A673 (cell line): ENCODE results near the gene TNFRSF12A. TPM values are rescaled to one million over a fixed set of nuclear protein-coding genes. Genes with fewer than 3 reads are reported as not detected.

Experiments used
- Bru-seq: library from RNA; stranded (reverse); fragments of 400-500 nt; gene quantifications from one replicate; lab custom pipeline; 2021; lab: Mats Ljungman, UMichigan
- BruChase-seq, 2 experiments: library from RNA; stranded (reverse); fragments of 400-500 nt; gene quantifications; one replicate each; lab custom pipeline; 2021; lab: Mats Ljungman, UMichigan
- BruUV-seq: library from RNA; stranded (reverse); fragments of 400-500 nt; replicated peaks from 2 replicates; lab custom pipeline; 2021; lab: Mats Ljungman, UMichigan
- CTCF ChIA-PET: fragments of 300-600 bp; sonication (Branson Sonifier 250); formaldehyde crosslinking; loops from one replicate; lab custom pipeline; 2022; ENCODE audit warnings: antibody characterized with exemption; lab: Charles Lee
- POLR2A ChIA-PET: fragments of 300-600 bp; sonication (Branson Sonifier 250); formaldehyde crosslinking; loops from one replicate; lab custom pipeline; 2022; ENCODE audit warnings: antibody characterized with exemption; ENCODE audit not compliant: low non-redundant PET; lab: Charles Lee
- DNase-seq: peaks from one replicate; pipeline ENCODE4 v3.0.0-alpha.2; 2015; ENCODE audit warnings: low spot score
- H3K27ac ChIP-seq: fragments of 200-600 bp; sonication (generic); 2 replicates; pipeline ENCODE4 v1.5.1; 2016; ENCODE audit warnings: mixed run types, low read depth, mild to moderate bottlenecking, mixed read lengths, antibody characterized with exemption, low read length; ENCODE audit not compliant: poor library complexity, severe bottlenecking
- H3K27me3 ChIP-seq: fragments of 200-600 bp; sonication (generic); replicated peaks from 2 replicates; pipeline ENCODE4 v1.6.1; 2017; ENCODE audit warnings: mixed run types, low read depth, mild to moderate bottlenecking, mixed read lengths, antibody characterized with exemption, low read length; ENCODE audit not compliant: insufficient read depth, poor library complexity
- H3K36me3 ChIP-seq: fragments of 200-600 bp; sonication (generic); 2 replicates; pipeline ENCODE4 v1.6.1; 2016; ENCODE audit warnings: mixed run types, mild to moderate bottlenecking, mixed read lengths, antibody characterized with exemption, low read length; ENCODE audit not compliant: insufficient read depth, poor library complexity, severe bottlenecking
- H3K4me1 ChIP-seq: fragments of 200-600 bp; sonication (generic); 2 replicates; pipeline ENCODE4 v1.6.1; 2017; ENCODE audit warnings: mixed run types, mild to moderate bottlenecking, mixed read lengths, antibody characterized with exemption, low read length; ENCODE audit not compliant: insufficient read depth, poor library complexity, severe bottlenecking
- H3K4me3 ChIP-seq: fragments of 200-600 bp; sonication (generic); 2 replicates; pipeline ENCODE4 v1.5.1; 2016; ENCODE audit warnings: low read depth, mixed run types, mild to moderate bottlenecking, mixed read lengths, low read length; ENCODE audit not compliant: poor library complexity, severe bottlenecking
- H3K9me3 ChIP-seq: fragments of 200-600 bp; sonication (generic); 2 replicates; pipeline ENCODE4 v1.6.1; 2016; ENCODE audit warnings: mixed run types, low read depth, mild to moderate bottlenecking, mixed read lengths, antibody characterized with exemption, low read length; ENCODE audit not compliant: poor library complexity, severe bottlenecking
- CTCF ChIP-seq: fragments of 300-800, 200-600 bp; sonication (generic); conservative IDR thresholded peaks from 2 replicates; pipeline ENCODE4 v1.5.1; 2017; ENCODE audit warnings: low read depth, mild to moderate bottlenecking, antibody characterized with exemption, low read length, moderate library complexity, mixed read lengths
- EZH2 ChIP-seq: fragments of 200-600 bp; sonication (generic); IDR thresholded peaks from 2 replicates; pipeline ENCODE4 v1.6.1; 2017; ENCODE audit warnings: borderline replicate concordance, low read depth, mild to moderate bottlenecking, mixed read lengths, antibody characterized with exemption, low read length; ENCODE audit not compliant: poor library complexity, severe bottlenecking
- intact Hi-C: fragments of 100-400 bp; cut with micrococcal nuclease; formaldehyde crosslinking; loops from one replicate; pipeline ENCODE4 v1.10.0; 2022; ENCODE audit not compliant: unreplicated experiment
- long read RNA-seq: library from polyadenylated mRNA; stranded (forward); transcript quantifications from one replicate; pipeline ENCODE4 v2.0.0, GENCODE V29; 2022
- total RNA-seq: library from RNA; stranded (reverse); gene quantifications from 2 replicates; pipeline ENCODE4 v1.2.3, GENCODE V29; 2021

The TNFRSF12A gene
- total RNA-seq, result 23.7 and 39.5 TPM in 2 replicates
- percentile 54 among the genes with signal in this experiment for Bru-seq, nascent RNA
- percentile 58 among the genes with signal in this experiment for BruChase-seq, experiment 1, labeled RNA remaining after a 2-hour chase
- BruChase-seq, experiment 2, labeled RNA remaining after a 6-hour chase, result percentile 62 among the genes with signal in this experiment
- long read RNA-seq, transcript TNFRSF12A-201 (4 exons, 1,033 nt), result major isoform, 37 of 48 reads
- long read RNA-seq, partial matches to known transcripts, result 1 of 48 reads
- long read RNA-seq, other reads (novel, unspliced or antisense), result 3 of 48 reads

- peak within 1 kb of the TSS; percentile 63 for H3K4me3 ChIP-seq
- no peaks in the 10 kb centered on the region for H3K9me3 ChIP-seq
- TF ChIP-seq EZH2 (no peak), CTCF (no peak)
- no TSS peak for BruUV-seq
- H3K4me1 ChIP-seq, result peaks cover 29% of the 10 kb centered on the region
- H3K27ac ChIP-seq, result peak within 1 kb of the TSS; percentile 97
- H3K36me3 ChIP-seq, result no peaks in the 10 kb centered on the region
- ChIA-PET POLR2A (interaction anchor here (0.6 kb wide), 1 partner anchor 8 kb away, joined by 8 read pairs; no protein-coding TSS in a partner anchor), CTCF (interaction anchor here (0.9 to 1.1 kb wide), 4 partner anchors 9 to 109 kb away, joined by 3 to 6 read pairs (median 4); no protein-coding TSS in a partner anchor)
- no peaks in the 10 kb centered on the region for H3K27me3 ChIP-seq
- intact Hi-C loops, result no loop called here
- DNase-seq, result peak; percentile 89
Observed at GRCh38 chr16:3020247-3020603, at the start of gene TNFRSF12A. TNFRSF12A (plus strand) TSS chr16:3020368; CDS start chr16:3020398, 30 bp downstream.

- H3K9me3 ChIP-seq, result no peaks in the 10 kb centered on the region
- H3K4me1 ChIP-seq, result peaks cover 19% of the 10 kb centered on the region
- DNase-seq, result no peak
- ChIA-PET POLR2A (no interaction called here), CTCF (interaction anchor here (1.1 to 1.3 kb wide), 2 partner anchors 38 to 131 kb away, joined by 3 read pairs; no protein-coding TSS in a partner anchor)
- no peaks in the 10 kb centered on the region for H3K27me3 ChIP-seq
- TF ChIP-seq EZH2 (no peak), CTCF (no peak)
- intact Hi-C loops, result no loop called here
- no TSS peak for BruUV-seq
- peak overlapping the region; percentile 84 for H3K27ac ChIP-seq
- H3K36me3 ChIP-seq, result peaks cover 35% of the 10 kb centered on the region
- peak overlapping the region; percentile 86 for H3K4me3 ChIP-seq
Observed at GRCh38 chr16:2970563-2970962, 49.6 kb upstream of the TNFRSF12A start.

GRCh38 chr16:2971134-2971984 lies 48.8 kb upstream of the TNFRSF12A start:
- no peaks in the 10 kb centered on the region for H3K9me3 ChIP-seq
- TF ChIP-seq EZH2 (no peak), CTCF (no peak)
- DNase-seq, result no peak
- BruUV-seq, result no TSS peak
- peaks cover 42% of the 10 kb centered on the region for H3K36me3 ChIP-seq
- no peaks in the 10 kb centered on the region for H3K27me3 ChIP-seq
- H3K4me3 ChIP-seq, result no peak overlapping the region
- intact Hi-C loops, result no loop called here
- H3K27ac ChIP-seq, result peak overlapping the region; percentile 37
- CTCF ChIA-PET, result no interaction called here
- POLR2A ChIA-PET, result no interaction called here
- peaks cover 19% of the 10 kb centered on the region for H3K4me1 ChIP-seq
